Bronchial epithelial cell (primary cell): Measurements from ENCODE around the gene SCLT1. TPM values are rescaled to one million over a fixed set of nuclear protein-coding genes. Genes with fewer than 3 reads are reported as not detected.
"Not testable (repeated sequence)": the region's sequence is repeated elsewhere in the genome, so short reads cannot be mapped to it uniquely, and the experiment has no call there.

ENCODE experiments used
- DNase-seq: peaks from one replicate; pipeline ENCODE4 v3.0.0-alpha.2; 2010; ENCODE audit warnings: low read depth
- FAIRE-seq: peaks from 2 replicates; lab custom pipeline; 2011; peaks lifted over from hg19 to GRCh38; lab: Jason Lieb, UNC
- H3K27me3 ChIP-seq: 2 replicates; pipeline ENCODE4 v1.5.1; 2011; ENCODE audit warnings: low read length; ENCODE audit not compliant: control insufficient read depth, insufficient read depth
- H3K36me3 ChIP-seq: 2 replicates; pipeline ENCODE4 v1.5.1; 2011; ENCODE audit warnings: low read length; ENCODE audit not compliant: control insufficient read depth, insufficient read depth
- H3K4me3 ChIP-seq: 2 replicates; pipeline ENCODE4 v1.5.1; 2011; ENCODE audit warnings: mild to moderate bottlenecking, low read depth, low read length, control low read depth
- CTCF ChIP-seq: IDR thresholded peaks from 2 replicates; pipeline ENCODE4 v1.5.1; 2011; ENCODE audit warnings: mild to moderate bottlenecking, moderate library complexity, low read length, control low read depth, inconsistent platforms; ENCODE audit not compliant: insufficient read depth, severe bottlenecking
- total RNA-seq: library from RNA; depleted of rRNA; stranded (reverse); fragments of >200 nt; gene quantifications from 2 replicates; pipeline ENCODE4 v1.2.1, GENCODE V29; 2014

SCLT1 gene
- total RNA-seq, 1 donor from 2014 or later, result 5.3 TPM

- Histone ChIP-seq H3K27me3 (no peaks in the 10 kb centered on the region), H3K4me3 (no peak overlapping the region), H3K36me3 (no peaks in the 10 kb centered on the region)
- DNase-seq, result no peak
- FAIRE-seq, result no peak
- no peak for TF ChIP-seq CTCF
These were observed 35.8 kb upstream of the SCLT1 start for GRCh38 chr4:129129143-129129542.

DNA sequence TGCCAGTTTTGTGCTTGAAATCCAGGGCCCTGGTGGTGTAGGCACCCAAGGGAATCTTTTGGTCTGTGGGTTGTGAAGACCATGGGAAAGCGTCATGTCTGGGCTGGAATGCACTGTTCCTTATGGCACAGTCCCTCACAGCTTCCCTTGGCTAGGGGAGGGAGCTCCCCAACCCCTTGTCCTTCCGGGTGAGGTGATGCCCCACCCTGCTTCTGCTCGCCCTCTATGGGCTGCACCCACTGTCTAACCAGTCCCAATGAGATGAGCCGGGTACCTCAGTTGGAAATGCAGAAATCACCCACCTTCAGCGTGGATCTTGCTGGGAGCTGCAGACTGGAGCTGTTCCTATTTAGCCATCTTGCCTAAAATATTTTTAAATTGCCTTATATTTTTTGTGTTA is 33.3 kb upstream of the SCLT1 start:
- H3K36me3 ChIP-seq, H3K4me3 ChIP-seq, H3K27me3 ChIP-seq, DNase-seq, FAIRE-seq: not testable (repeated sequence)

GRCh38 chr4:129117705-129118104 is 24.4 kb upstream of the SCLT1 start:
- no peaks in the 10 kb centered on the region for H3K36me3 ChIP-seq
- no peaks in the 10 kb centered on the region for H3K27me3 ChIP-seq
- DNase-seq, result no peak
- FAIRE-seq, result no peak
- H3K4me3 ChIP-seq, result no peak overlapping the region
- no peak for TF ChIP-seq CTCF

DNA sequence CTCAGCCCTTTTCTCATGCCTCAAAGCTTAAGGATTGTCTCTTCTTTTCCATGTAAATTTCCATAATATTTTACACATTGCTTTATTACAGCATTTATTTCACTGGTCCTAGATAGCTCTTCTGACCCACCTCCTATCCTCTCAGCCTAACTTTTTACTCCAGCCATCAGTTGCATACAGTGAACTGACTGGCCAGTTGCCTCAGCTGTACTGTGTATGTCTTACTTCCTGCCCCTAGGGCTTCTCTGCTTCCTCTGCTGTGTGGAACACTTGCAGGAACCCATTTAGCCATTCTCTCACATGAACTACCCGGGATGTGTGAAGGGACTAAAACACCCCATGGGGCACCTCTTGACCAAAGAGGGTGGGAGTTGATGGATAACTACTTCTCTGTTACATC is 20.6 kb upstream of the SCLT1 start:
- DNase-seq (no peak), FAIRE-seq (peak; percentile 43)
- Histone ChIP-seq H3K27me3 (no peaks in the 10 kb centered on the region), H3K36me3 (no peaks in the 10 kb centered on the region), H3K4me3 (no peak overlapping the region)
- no peak for TF ChIP-seq CTCF

DNA sequence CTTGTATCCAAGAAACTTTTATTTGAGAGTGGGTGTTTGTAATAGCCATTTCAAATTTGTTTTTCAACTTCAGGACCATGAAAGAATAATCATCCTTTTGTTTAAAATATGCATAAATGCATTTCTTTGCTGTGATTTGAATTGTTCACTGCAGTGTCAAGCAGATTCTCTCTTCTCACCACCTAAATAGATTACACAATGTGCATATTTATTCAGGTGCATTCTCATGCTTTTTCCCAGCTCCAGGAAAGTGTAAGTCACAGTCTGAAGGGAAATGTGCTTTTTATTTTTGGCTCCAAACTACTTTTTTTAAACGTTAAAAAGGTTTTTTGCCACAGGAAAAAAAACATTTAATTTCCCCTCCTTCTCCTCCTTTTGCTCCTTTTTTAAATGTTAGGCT is 20.1 kb upstream of the SCLT1 start:
- no peaks in the 10 kb centered on the region for H3K27me3 ChIP-seq
- no peaks in the 10 kb centered on the region for H3K36me3 ChIP-seq
- FAIRE-seq (no peak), DNase-seq (no peak)
- no peak for TF ChIP-seq CTCF
- no peak overlapping the region for H3K4me3 ChIP-seq

DNA sequence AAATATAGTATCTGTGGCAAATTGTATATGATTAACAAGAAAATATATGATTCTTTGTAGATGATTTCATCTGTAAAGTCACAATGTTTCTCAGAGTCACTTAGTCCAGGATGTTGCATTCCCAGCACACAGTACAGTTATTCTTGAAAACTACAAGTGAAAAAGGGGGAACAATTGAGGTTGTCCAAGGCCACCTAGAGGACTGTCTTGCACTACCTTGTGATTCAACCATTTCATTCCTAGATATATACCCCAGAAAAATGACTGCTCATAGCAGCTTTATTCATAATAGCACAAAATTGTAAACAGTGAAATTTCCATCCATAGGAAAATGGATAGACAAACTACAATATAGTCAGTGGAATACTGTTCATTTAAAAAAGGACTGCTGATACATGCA is 18.6 kb upstream of the SCLT1 start:
- DNase-seq (no peak), FAIRE-seq (no peak)
- no peaks in the 10 kb centered on the region for H3K27me3 ChIP-seq
- H3K36me3 ChIP-seq, result no peaks in the 10 kb centered on the region
- no peak overlapping the region for H3K4me3 ChIP-seq
- TF ChIP-seq CTCF, result no peak
